Astrocyte (in vitro differentiated cells and primary cell): ENCODE results near the gene CERS6.

Experiments
- EZH2 ChIP-seq: IDR thresholded peaks from 2 replicates; pipeline ENCODE4 v1.6.1; 2012; ENCODE audit warnings: mild to moderate bottlenecking, low read length, inconsistent platforms; ENCODE audit not compliant: insufficient read depth
- TF ChIP-seq, protein P1 (sequence below): IDR thresholded peaks from 2 replicates; pipeline ENCODE4 v1.5.1; 2011; ENCODE audit warnings: low read depth, mild to moderate bottlenecking, inconsistent platforms, low read length, moderate library complexity; ENCODE audit not compliant: insufficient read depth

GRCh38 chr2:168722592-168722991 is 266.5 kb downstream of the CERS6 start:
- TF ChIP-seq, protein P1, sequence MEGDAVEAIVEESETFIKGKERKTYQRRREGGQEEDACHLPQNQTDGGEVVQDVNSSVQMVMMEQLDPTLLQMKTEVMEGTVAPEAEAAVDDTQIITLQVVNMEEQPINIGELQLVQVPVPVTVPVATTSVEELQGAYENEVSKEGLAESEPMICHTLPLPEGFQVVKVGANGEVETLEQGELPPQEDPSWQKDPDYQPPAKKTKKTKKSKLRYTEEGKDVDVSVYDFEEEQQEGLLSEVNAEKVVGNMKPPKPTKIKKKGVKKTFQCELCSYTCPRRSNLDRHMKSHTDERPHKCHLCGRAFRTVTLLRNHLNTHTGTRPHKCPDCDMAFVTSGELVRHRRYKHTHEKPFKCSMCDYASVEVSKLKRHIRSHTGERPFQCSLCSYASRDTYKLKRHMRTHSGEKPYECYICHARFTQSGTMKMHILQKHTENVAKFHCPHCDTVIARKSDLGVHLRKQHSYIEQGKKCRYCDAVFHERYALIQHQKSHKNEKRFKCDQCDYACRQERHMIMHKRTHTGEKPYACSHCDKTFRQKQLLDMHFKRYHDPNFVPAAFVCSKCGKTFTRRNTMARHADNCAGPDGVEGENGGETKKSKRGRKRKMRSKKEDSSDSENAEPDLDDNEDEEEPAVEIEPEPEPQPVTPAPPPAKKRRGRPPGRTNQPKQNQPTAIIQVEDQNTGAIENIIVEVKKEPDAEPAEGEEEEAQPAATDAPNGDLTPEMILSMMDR: no peak
- no peak for TF ChIP-seq EZH2
